HEK293 (cell line): Measurements from ENCODE around the gene NINJ1.

Experiments
- CTCF ChIA-PET: fragments of 350-600 bp; formaldehyde crosslinking; extraction: SDS; loops from one replicate; lab custom pipeline; 2021; ENCODE audit warnings: antibody characterized with exemption; lab: Yijun Ruan, JAX
- POLR2A ChIA-PET: fragments of 300-600 bp; formaldehyde crosslinking; extraction: SDS; loops from one replicate; lab custom pipeline; 2020; ENCODE audit warnings: antibody characterized with exemption, inconsistent platforms; lab: Yijun Ruan, JAX
- H3K27ac ChIP-seq: fragments of 200-500 bp; sonication (Bioruptor generic); 2 replicates; pipeline ENCODE4 v1.5.1; 2014; ENCODE audit warnings: low read depth, low read length, control low read depth, inconsistent platforms; ENCODE audit errors: extremely low read depth
- H3K36me3 ChIP-seq, 2 experiments: fragments of 200-500 bp in 1 of 2; sonication (Bioruptor generic) in 1 of 2; 1 replicate in 1 of 2; 2 replicates in 1 of 2; pipeline ENCODE4 v1.5.1; 2014 to 2017; ENCODE audit warnings: inconsistent platforms in 2 of 2, low read length in 2 of 2; ENCODE audit not compliant: control insufficient read depth in 2 of 2, insufficient read depth in 1 of 2
- H3K4me1 ChIP-seq: fragments of 200-500 bp; sonication (Bioruptor generic); 2 replicates; pipeline ENCODE4 v1.5.1; 2014; ENCODE audit warnings: mild to moderate bottlenecking, low read length, inconsistent platforms; ENCODE audit not compliant: control insufficient read depth, insufficient read depth
- H3K4me3 ChIP-seq: 2 replicates; pipeline ENCODE4 v1.5.1; 2011; ENCODE audit warnings: low read depth, mild to moderate bottlenecking, control low read depth, low read length, moderate library complexity
- H3K9me3 ChIP-seq: fragments of 200-500 bp; sonication (Bioruptor generic); 2 replicates; pipeline ENCODE4 v1.5.1; 2014; ENCODE audit warnings: low read depth, low read length, inconsistent platforms; ENCODE audit not compliant: control insufficient read depth, insufficient read depth
- EGR2 ChIP-seq: fragments of 450-650 bp; formaldehyde crosslinking; IDR thresholded peaks from 2 replicates; pipeline ENCODE4 v1.5.1; 2016; ENCODE audit warnings: low read depth, missing biosample characterization, missing genetic modification characterization
- GLI2 ChIP-seq: fragments of 450-650 bp; formaldehyde crosslinking; IDR thresholded peaks from 2 replicates; pipeline ENCODE4; 2017; ENCODE audit warnings: missing biosample characterization, missing genetic modification characterization, low read depth, borderline replicate concordance
- GLI4 ChIP-seq: fragments of 450-650 bp; formaldehyde crosslinking; IDR thresholded peaks from 2 replicates; pipeline ENCODE4 v1.5.1; 2016; ENCODE audit warnings: missing biosample characterization, missing genetic modification characterization
- HOXA7 ChIP-seq: sonication (generic); formaldehyde crosslinking; IDR thresholded peaks from 2 replicates; pipeline ENCODE4 v1.8.1; 2022; ENCODE audit warnings: missing genetic modification reagents, borderline replicate concordance
- IKZF3 ChIP-seq: fragments of 450-650 bp; IDR thresholded peaks from 2 replicates; pipeline ENCODE4 v1.5.0; 2018; ENCODE audit warnings: missing biosample characterization, mild to moderate bottlenecking, missing genetic modification characterization, moderate library complexity
- KLF1 ChIP-seq: fragments of 450-650 bp; formaldehyde crosslinking; IDR thresholded peaks from 2 replicates; pipeline ENCODE4 v1.5.1; 2016; ENCODE audit warnings: missing biosample characterization, missing genetic modification characterization
- KLF16 ChIP-seq: fragments of 450-650 bp; formaldehyde crosslinking; IDR thresholded peaks from 2 replicates; pipeline ENCODE4 v1.5.1; 2017; ENCODE audit warnings: missing biosample characterization, missing genetic modification characterization
- MZF1 ChIP-seq: fragments of 450-650 bp; formaldehyde crosslinking; IDR thresholded peaks from 2 replicates; pipeline ENCODE4 v1.5.1; 2017; ENCODE audit warnings: missing biosample characterization, missing genetic modification characterization, borderline replicate concordance
- SALL2 ChIP-seq: fragments of 450-650 bp; formaldehyde crosslinking; IDR thresholded peaks from 2 replicates; pipeline ENCODE4 v1.5.0; 2017; ENCODE audit warnings: missing biosample characterization, mild to moderate bottlenecking, missing genetic modification characterization, borderline replicate concordance
- ZFP3 ChIP-seq: fragments of 450-650 bp; formaldehyde crosslinking; IDR thresholded peaks from 2 replicates; pipeline ENCODE4 v1.5.1; 2016; ENCODE audit warnings: low read depth, missing biosample characterization, missing genetic modification characterization
- ZNF221 ChIP-seq: fragments of 450-650 bp; formaldehyde crosslinking; IDR thresholded peaks from 2 replicates; pipeline ENCODE4 v1.5.1; 2017; ENCODE audit warnings: missing biosample characterization, missing genetic modification characterization, borderline replicate concordance
- ZNF24 ChIP-seq: fragments of 450-650 bp; formaldehyde crosslinking; IDR thresholded peaks from 2 replicates; pipeline ENCODE4 v1.5.1; 2016; ENCODE audit warnings: missing biosample characterization, missing genetic modification characterization
- ZNF248 ChIP-seq: fragments of 450-650 bp; formaldehyde crosslinking; IDR thresholded peaks from 2 replicates; pipeline ENCODE4 v1.5.1; 2017; ENCODE audit warnings: missing biosample characterization, missing genetic modification characterization
- ZNF404 ChIP-seq: fragments of 450-650 bp; formaldehyde crosslinking; IDR thresholded peaks from 2 replicates; pipeline ENCODE4 v1.5.1; 2017; ENCODE audit warnings: missing biosample characterization, missing genetic modification characterization
- ZNF548 ChIP-seq: fragments of 450-650 bp; formaldehyde crosslinking; IDR thresholded peaks from 2 replicates; pipeline ENCODE4 v1.5.1; 2016; ENCODE audit warnings: missing biosample characterization, missing genetic modification characterization
- ZNF626 ChIP-seq: fragments of 450-650 bp; sonication (Bioruptor Pico); formaldehyde crosslinking; IDR thresholded peaks from 2 replicates; pipeline ENCODE4 v1.5.1; 2018; ENCODE audit warnings: missing biosample characterization, missing genetic modification characterization, inconsistent platforms
- ZNF664 ChIP-seq: fragments of 450-650 bp; formaldehyde crosslinking; IDR thresholded peaks from 2 replicates; pipeline ENCODE4 v1.5.1; 2016; ENCODE audit warnings: missing biosample characterization, missing genetic modification characterization
- ZNF670 ChIP-seq: fragments of 450-650 bp; formaldehyde crosslinking; IDR thresholded peaks from 2 replicates; pipeline ENCODE4 v1.5.1; 2016; ENCODE audit warnings: missing biosample characterization, missing genetic modification characterization, low read depth
- ZNF701 ChIP-seq: fragments of 450-650 bp; formaldehyde crosslinking; IDR thresholded peaks from 2 replicates; pipeline ENCODE4 v1.5.1; 2016; ENCODE audit warnings: missing biosample characterization, missing genetic modification characterization
- ZNF76 ChIP-seq: fragments of 450-650 bp; formaldehyde crosslinking; IDR thresholded peaks from 2 replicates; pipeline ENCODE4; 2016; ENCODE audit warnings: low read depth, missing biosample characterization, missing genetic modification characterization, borderline replicate concordance
- ZNF776 ChIP-seq: fragments of 450-650 bp; formaldehyde crosslinking; IDR thresholded peaks from 2 replicates; pipeline ENCODE4 v1.5.0; 2017; ENCODE audit warnings: missing biosample characterization, missing genetic modification characterization, borderline replicate concordance
- ZNF777 ChIP-seq: fragments of 450-650 bp; formaldehyde crosslinking; IDR thresholded peaks from 2 replicates; pipeline ENCODE4 v1.5.1; 2017; ENCODE audit warnings: missing biosample characterization, missing genetic modification characterization, borderline replicate concordance
- ZXDB ChIP-seq: fragments of 450-650 bp; formaldehyde crosslinking; IDR thresholded peaks from 2 replicates; pipeline ENCODE4 v1.5.1; 2016; ENCODE audit warnings: missing biosample characterization, missing genetic modification characterization
- TF ChIP-seq, protein P1 (sequence below): fragments of 450-650 bp; IDR thresholded peaks from 2 replicates; pipeline ENCODE4 v1.5.1; 2018; ENCODE audit warnings: missing biosample characterization, mild to moderate bottlenecking, missing genetic modification characterization
- TF ChIP-seq, protein P2 (sequence below): fragments of 450-650 bp; formaldehyde crosslinking; IDR thresholded peaks from 2 replicates; pipeline ENCODE4 v1.5.1; 2017; ENCODE audit warnings: missing biosample characterization, missing genetic modification characterization
- TF ChIP-seq, protein P3 (sequence below): fragments of 450-650 bp; formaldehyde crosslinking; IDR thresholded peaks from 2 replicates; pipeline ENCODE4; 2016; ENCODE audit warnings: missing biosample characterization, missing genetic modification characterization
- TF ChIP-seq, protein P4 (sequence below): fragments of 450-650 bp; formaldehyde crosslinking; IDR thresholded peaks from 2 replicates; pipeline ENCODE4 v1.5.1; 2017; ENCODE audit warnings: missing biosample characterization, missing genetic modification characterization
- TF ChIP-seq, protein P5 (sequence below): fragments of 450-650 bp; formaldehyde crosslinking; IDR thresholded peaks from 2 replicates; pipeline ENCODE4 v1.5.1; 2016; ENCODE audit warnings: missing biosample characterization, missing genetic modification characterization

NINJ1 gene

DNA sequence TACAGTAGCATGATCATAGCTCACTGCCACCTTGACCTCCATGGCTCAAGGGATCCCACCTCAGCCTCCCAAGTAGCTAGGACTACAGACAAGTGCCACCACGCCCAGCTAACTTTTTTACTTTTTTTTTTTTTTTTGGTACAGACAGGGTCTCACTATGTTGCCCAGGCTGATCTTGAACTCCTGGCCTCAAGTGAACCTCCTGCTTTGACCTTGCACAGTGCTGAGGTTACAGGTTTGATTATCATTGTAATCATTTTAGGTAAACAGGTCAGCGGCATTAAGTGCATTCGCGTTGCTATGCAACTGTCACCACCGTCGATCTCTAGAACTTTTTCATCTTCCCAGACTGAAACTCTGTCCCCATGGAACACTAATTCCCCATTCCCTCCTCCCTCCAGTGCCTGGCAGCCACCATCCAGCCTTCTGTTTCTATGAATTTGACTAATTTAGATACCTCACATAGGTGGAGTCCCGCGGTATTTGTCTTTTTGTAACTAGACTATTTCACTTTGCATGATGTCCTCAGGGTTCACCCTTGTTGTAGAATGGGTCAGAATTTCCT, 43.9 kb downstream of the NINJ1 start:
- TF ChIP-seq ZNF777 (tag by site-specific recombination) (no peak), IKZF3 (no peak), MZF1 (no peak), ZXDB (no peak), ZNF24 (tag by site-specific recombination) (no peak), ZNF701 (tag by site-specific recombination) (no peak), ZNF221 (tag by site-specific recombination) (no peak), ZNF626 (no peak), ZNF76 (tag by site-specific recombination) (no peak), ZFP3 (tag by site-specific recombination) (no peak), ZNF776 (tag by site-specific recombination) (no peak), ZNF670 (no peak), ZNF248 (tag by site-specific recombination) (no peak), SALL2 (tag by site-specific recombination) (no peak), GLI2 (tag by site-specific recombination) (no peak), KLF16 (no peak), ZNF548 (tag by site-specific recombination) (no peak), GLI4 (tag by site-specific recombination) (no peak)
- TF ChIP-seq, protein P1, sequence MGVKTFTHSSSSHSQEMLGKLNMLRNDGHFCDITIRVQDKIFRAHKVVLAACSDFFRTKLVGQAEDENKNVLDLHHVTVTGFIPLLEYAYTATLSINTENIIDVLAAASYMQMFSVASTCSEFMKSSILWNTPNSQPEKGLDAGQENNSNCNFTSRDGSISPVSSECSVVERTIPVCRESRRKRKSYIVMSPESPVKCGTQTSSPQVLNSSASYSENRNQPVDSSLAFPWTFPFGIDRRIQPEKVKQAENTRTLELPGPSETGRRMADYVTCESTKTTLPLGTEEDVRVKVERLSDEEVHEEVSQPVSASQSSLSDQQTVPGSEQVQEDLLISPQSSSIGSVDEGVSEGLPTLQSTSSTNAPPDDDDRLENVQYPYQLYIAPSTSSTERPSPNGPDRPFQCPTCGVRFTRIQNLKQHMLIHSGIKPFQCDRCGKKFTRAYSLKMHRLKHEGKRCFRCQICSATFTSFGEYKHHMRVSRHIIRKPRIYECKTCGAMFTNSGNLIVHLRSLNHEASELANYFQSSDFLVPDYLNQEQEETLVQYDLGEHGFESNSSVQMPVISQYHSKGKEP (tag by site-specific recombination): no peak
- TF ChIP-seq, protein P2, sequence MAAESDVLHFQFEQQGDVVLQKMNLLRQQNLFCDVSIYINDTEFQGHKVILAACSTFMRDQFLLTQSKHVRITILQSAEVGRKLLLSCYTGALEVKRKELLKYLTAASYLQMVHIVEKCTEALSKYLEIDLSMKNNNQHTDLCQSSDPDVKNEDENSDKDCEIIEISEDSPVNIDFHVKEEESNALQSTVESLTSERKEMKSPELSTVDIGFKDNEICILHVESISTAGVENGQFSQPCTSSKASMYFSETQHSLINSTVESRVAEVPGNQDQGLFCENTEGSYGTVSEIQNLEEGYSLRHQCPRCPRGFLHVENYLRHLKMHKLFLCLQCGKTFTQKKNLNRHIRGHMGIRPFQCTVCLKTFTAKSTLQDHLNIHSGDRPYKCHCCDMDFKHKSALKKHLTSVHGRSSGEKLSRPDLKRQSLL (tag by site-specific recombination): no peak
- Histone ChIP-seq H3K9me3 (no peaks in the 10 kb centered on the region), H3K4me1 (no peaks in the 10 kb centered on the region), H3K27ac (no peak overlapping the region), H3K4me3 (no peak overlapping the region), H3K36me3 (no peaks in the 10 kb centered on the region)
- ChIA-PET CTCF (interaction anchor here (1.0 kb wide), 1 partner anchor 9 kb away, joined by 3 read pairs; no protein-coding TSS in a partner anchor), POLR2A (interaction anchor here (0.7 kb wide), 1 partner anchor 25 kb away, joined by 3 read pairs; no protein-coding TSS in a partner anchor)

DNA sequence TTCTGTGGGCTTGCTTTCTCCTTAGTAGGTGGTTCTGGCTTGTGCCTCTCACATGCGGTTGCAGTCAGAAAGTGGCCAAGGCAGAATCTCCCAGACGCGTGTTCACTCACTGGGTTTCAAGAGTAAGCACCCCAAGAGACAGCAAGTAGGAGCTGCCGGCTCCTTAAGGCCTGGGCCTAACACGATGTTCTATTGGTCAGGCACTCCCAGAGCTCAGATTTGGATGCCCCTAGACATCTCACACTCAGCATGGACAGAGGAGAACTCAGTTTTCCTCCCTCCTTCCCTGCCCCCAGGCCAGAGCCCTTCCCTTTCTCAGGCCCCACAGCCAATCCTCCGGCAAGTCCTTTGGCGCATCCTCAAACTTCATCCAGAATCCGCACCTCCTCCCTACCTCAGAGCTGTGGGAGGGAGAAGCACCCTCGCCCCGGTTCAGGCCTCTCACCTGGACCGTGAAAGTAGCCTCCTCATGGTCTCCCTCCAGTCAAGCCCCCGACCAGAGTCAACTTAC, 44.5 kb downstream of the NINJ1 start:
- Histone ChIP-seq H3K4me3 (no peak overlapping the region), H3K4me1 (no peaks in the 10 kb centered on the region), H3K9me3 (no peaks in the 10 kb centered on the region), H3K27ac (no peak overlapping the region), H3K36me3 (no peaks in the 10 kb centered on the region)
- ChIA-PET CTCF (interaction anchor here (1.0 kb wide), 1 partner anchor 8 kb away, joined by 3 read pairs; no protein-coding TSS in a partner anchor), POLR2A (no interaction called here)
- no peak for TF ChIP-seq HOXA7 (CRISPR knock-in tag)
- no peak for TF ChIP-seq ZNF404 (tag by site-specific recombination)
- TF ChIP-seq KLF1 (tag by site-specific recombination): no peak
- TF ChIP-seq, protein P3, sequence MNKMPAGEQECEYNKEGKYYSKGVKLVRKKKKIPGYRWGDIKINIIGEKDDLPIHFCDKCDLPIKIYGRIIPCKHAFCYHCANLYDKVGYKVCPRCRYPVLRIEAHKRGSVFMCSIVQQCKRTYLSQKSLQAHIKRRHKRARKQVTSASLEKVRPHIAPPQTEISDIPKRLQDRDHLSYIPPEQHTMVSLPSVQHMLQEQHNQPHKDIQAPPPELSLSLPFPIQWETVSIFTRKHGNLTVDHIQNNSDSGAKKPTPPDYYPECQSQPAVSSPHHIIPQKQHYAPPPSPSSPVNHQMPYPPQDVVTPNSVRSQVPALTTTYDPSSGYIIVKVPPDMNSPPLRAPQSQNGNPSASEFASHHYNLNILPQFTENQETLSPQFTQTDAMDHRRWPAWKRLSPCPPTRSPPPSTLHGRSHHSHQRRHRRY: no peak
- no peak for TF ChIP-seq ZFP3 (tag by site-specific recombination)
- TF ChIP-seq EGR2 (tag by site-specific recombination): no peak
- TF ChIP-seq, protein P4, sequence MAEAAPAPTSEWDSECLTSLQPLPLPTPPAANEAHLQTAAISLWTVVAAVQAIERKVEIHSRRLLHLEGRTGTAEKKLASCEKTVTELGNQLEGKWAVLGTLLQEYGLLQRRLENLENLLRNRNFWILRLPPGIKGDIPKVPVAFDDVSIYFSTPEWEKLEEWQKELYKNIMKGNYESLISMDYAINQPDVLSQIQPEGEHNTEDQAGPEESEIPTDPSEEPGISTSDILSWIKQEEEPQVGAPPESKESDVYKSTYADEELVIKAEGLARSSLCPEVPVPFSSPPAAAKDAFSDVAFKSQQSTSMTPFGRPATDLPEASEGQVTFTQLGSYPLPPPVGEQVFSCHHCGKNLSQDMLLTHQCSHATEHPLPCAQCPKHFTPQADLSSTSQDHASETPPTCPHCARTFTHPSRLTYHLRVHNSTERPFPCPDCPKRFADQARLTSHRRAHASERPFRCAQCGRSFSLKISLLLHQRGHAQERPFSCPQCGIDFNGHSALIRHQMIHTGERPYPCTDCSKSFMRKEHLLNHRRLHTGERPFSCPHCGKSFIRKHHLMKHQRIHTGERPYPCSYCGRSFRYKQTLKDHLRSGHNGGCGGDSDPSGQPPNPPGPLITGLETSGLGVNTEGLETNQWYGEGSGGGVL: no peak
- TF ChIP-seq, protein P5, sequence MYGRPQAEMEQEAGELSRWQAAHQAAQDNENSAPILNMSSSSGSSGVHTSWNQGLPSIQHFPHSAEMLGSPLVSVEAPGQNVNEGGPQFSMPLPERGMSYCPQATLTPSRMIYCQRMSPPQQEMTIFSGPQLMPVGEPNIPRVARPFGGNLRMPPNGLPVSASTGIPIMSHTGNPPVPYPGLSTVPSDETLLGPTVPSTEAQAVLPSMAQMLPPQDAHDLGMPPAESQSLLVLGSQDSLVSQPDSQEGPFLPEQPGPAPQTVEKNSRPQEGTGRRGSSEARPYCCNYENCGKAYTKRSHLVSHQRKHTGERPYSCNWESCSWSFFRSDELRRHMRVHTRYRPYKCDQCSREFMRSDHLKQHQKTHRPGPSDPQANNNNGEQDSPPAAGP (tag by site-specific recombination): no peak
- TF ChIP-seq ZNF664 (tag by site-specific recombination): no peak
